ENCODE measurements around the gene HIRA. TPM values are rescaled to one million over a fixed set of nuclear protein-coding genes. Genes with fewer than 3 reads are reported as not detected.
A peak's percentile ranks its signal among the peaks of the same experiment; 100 is the strongest.

Gene HIRA
- total RNA-seq, 1 experiment from 2014 or later = 23.8 TPM

DNA sequence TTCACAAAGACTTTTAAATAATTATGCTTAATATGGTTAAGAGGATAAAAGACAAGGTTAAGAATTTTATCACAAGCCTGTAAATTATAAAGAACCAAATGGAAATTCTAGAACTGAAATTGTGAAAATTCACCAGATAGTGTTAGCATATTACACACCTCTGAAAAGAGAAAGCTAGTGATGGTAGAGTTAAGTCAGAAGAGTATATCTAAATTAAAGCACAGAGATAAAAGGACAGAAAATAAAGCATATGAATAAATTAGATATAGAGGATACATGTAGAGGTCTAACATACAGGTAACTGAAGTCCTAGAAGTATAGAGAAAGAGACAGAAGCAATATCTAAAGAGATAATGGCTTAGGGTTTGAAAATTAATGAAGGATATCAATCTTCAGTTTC lies 135.8 kb downstream of the HIRA start:
- Histone ChIP-seq H3K4me1 (ENCODE audit: control insufficient read depth, insufficient read depth, low read length) (no peaks in the 10 kb centered on the region; the same call in 1 of the 2 replicates), H3K27me3 (ENCODE audit: control insufficient read depth, insufficient read depth, low read length) (no peaks in the 10 kb centered on the region), H3K36me3 (ENCODE audit: control insufficient read depth, insufficient read depth, low read length) (no peaks in the 10 kb centered on the region), H3K9me3 (ENCODE audit: control insufficient read depth, insufficient read depth, low read depth, low read length) (no peaks in the 10 kb centered on the region), H3K4me3 (ENCODE audit: low read depth in 2 of 2, low read length in 2 of 2) (no peak overlapping the region), H3K27ac (ENCODE audit: low read length) (no peak overlapping the region)
- no peak for DNase-seq (ENCODE audit: low read depth, low spot score)
- ChIA-PET CTCF (no interaction called here), POLR2A (no interaction called here)
- intact Hi-C loops (cut with micrococcal nuclease; ENCODE audit: unreplicated experiment) (loop anchor here (10.0 kb wide), 1 partner anchor 221 kb away; no protein-coding TSS in a partner anchor), in situ Hi-C loops (cut with HindIII; ENCODE audit: low pct_unique_long_range_greater_than_20kb, low sequenced_read_pairs) (no loop called here)
- no TSS peak for BruUV-seq (replicated peaks)
- ATAC-seq = no peak
- no peak for TF ChIP-seq CTCF (IDR thresholded peaks at IDR 0.05)

DNA sequence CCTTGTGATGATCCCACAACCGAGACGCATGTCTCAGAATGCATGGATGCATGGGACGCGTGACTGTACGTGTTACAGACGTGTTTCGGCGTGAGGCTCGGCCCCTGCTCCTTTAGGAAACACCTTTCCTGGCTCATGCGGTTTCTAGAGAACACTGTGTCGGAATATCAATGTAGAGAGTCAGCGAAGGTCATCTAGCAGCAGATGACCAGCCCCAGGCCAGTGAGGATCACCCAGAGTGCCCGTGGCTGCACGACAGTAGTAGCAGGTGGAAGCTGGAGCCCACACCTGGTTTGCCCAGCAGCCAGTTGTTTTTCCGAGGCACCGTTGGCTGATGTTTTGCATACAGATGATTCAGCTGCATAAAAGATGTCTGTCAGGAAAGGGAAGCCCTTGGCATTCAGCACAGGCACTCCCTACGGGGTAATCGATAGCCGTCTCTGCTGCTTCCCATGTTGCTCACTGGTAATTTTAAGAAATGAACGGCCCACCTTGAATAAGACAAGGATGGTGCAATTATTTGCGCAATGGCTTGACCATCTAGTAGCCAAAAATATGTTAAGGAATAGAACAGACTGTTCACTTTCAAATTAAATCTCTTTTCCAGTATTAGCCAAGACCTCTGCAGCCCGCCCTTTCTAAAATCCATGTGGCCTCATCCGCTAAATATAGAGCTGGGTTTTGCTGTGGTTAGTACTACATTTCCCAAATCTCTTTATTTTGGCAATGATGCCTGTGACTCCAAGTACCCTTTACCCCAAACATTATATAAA lies 138.9 kb downstream of the HIRA start:
- ATAC-seq (peak; percentile 14; the same call in 1 of the 2 replicates), DNase-seq (ENCODE audit: low read depth, low spot score) (no peak)
- BruUV-seq (replicated peaks) = no TSS peak
- H3K27me3 ChIP-seq (ENCODE audit: control insufficient read depth, insufficient read depth, low read length) = no peaks in the 10 kb centered on the region
- H3K27ac ChIP-seq (ENCODE audit: low read length) = peak overlapping the region; percentile 86
- peaks cover 7% of the 10 kb centered on the region for H3K4me1 ChIP-seq (ENCODE audit: control insufficient read depth, insufficient read depth, low read length)
- POLR2A ChIA-PET = interaction anchor here (0.6 kb wide), 1 partner anchor 9 kb away, joined by 16 read pairs; no protein-coding TSS in a partner anchor
- CTCF ChIA-PET = no interaction called here
- intact Hi-C loops (cut with micrococcal nuclease; ENCODE audit: unreplicated experiment) = loop anchor here (10.0 kb wide), 1 partner anchor 218 kb away; no protein-coding TSS in a partner anchor
- peak overlapping the region; percentile 70 to 88 for H3K4me3 ChIP-seq (ENCODE audit: low read depth in 2 of 2, low read length in 2 of 2)
- no peaks in the 10 kb centered on the region for H3K9me3 ChIP-seq (ENCODE audit: control insufficient read depth, insufficient read depth, low read depth, low read length)
- H3K36me3 ChIP-seq (ENCODE audit: control insufficient read depth, insufficient read depth, low read length) = no peaks in the 10 kb centered on the region
- in situ Hi-C loops (cut with HindIII; ENCODE audit: low pct_unique_long_range_greater_than_20kb, low sequenced_read_pairs) = no loop called here
- TF ChIP-seq REST (IDR thresholded peaks at IDR 0.05; ENCODE audit: insufficient read depth in 1 of 2, low read depth in 2 of 2, low read length in 1 of 2) = no peak
- no peak for TF ChIP-seq CTCF (IDR thresholded peaks at IDR 0.05)
- TF ChIP-seq TCF7L2 (IDR thresholded peaks at IDR 0.05; ENCODE audit: low read depth, low read length) = no peak
- TF ChIP-seq SIN3A (IDR thresholded peaks at IDR 0.05; ENCODE audit: borderline replicate concordance, insufficient read depth, low read depth, low read length) = no peak
- no peak for TF ChIP-seq POLR2AphosphoS5 (IDR thresholded peaks at IDR 0.05; ENCODE audit: low read depth, low read length)
